Activated T-cell treated with anti-CD3 and anti-CD28 coated beads, Interleukin-2, amount 50 U/mL, for 24 hours (primary cell): ENCODE measurements around the gene LSG1.
"Not testable (repeated sequence)": the region's sequence is repeated elsewhere in the genome, so short reads cannot be mapped to it uniquely, and the experiment has no call there.

ENCODE experiments used
- DNase-seq: peaks from one replicate; pipeline ENCODE4 v3.0.0-alpha.2; 2020
- H3K27ac Mint-ChIP-seq: 2 replicates; pipeline ENCODE4 v1.8.0; 2020; ENCODE audit warnings: mild to moderate bottlenecking, mixed read lengths
- H3K27me3 Mint-ChIP-seq: 2 replicates; pipeline ENCODE4 v1.8.0; 2020; ENCODE audit warnings: mixed read lengths
- H3K36me3 Mint-ChIP-seq: 2 replicates; pipeline ENCODE4 v1.8.0; 2020; ENCODE audit warnings: low read depth, mixed read lengths
- H3K4me1 Mint-ChIP-seq: 2 replicates; pipeline ENCODE4 v1.8.0; 2020; ENCODE audit warnings: low read depth, mixed read lengths
- H3K4me3 Mint-ChIP-seq: 2 replicates; pipeline ENCODE4 v1.8.0; 2020; ENCODE audit warnings: mild to moderate bottlenecking, moderate library complexity, mixed read lengths
- H3K9me3 Mint-ChIP-seq: 2 replicates; pipeline ENCODE4 v1.8.0; 2020; ENCODE audit warnings: mixed read lengths

LSG1 gene

DNA sequence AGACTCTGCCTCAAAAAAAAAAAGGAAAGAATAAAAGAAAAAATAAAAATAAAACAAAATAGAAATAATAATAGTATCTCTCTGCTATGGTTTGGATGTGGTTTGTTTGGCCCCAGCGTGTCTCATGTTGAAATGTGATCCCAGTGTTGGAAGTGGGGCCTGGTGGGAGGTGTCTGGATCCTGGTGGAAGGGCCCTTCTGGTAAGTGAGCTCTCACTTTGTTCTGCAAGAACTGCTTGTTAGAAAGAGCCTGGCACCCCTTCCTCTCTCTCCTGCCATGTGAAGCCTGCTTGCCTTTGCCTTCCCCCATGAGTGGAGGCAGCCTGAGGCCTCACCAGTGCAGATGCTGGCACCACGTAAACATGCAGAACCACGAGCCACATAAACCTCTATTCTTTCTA lies 65.0 kb downstream of the LSG1 start:
- no peaks in the 10 kb centered on the region for H3K27me3 Mint-ChIP-seq
- no peaks in the 10 kb centered on the region for H3K9me3 Mint-ChIP-seq
- H3K4me3 Mint-ChIP-seq, result no peak overlapping the region
- H3K27ac Mint-ChIP-seq, result no peak overlapping the region
- no peaks in the 10 kb centered on the region for H3K36me3 Mint-ChIP-seq
- DNase-seq, result no peak
- H3K4me1 Mint-ChIP-seq, result no peaks in the 10 kb centered on the region

DNA sequence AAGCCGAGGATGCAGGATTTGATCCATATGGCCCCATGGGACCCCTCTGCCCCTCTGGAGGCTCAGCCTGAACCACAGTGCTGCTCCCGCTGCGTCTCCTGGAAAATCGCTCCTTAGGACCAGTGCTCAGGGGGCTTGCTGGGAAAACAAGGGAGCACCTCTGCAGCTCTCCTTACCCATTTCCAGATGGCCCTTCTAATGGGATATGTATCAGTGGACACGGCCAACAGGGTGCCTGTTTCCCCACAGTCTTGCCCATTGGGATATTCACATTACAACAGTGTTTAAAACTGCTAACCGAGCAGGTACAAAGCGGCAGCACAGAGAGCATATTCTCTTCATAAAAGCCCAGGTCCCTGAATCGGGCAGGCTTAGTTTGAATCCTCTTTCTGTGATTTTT lies 65.8 kb downstream of the LSG1 start:
- no peaks in the 10 kb centered on the region for H3K27me3 Mint-ChIP-seq
- no peak overlapping the region for H3K4me3 Mint-ChIP-seq
- H3K4me1 Mint-ChIP-seq, result no peaks in the 10 kb centered on the region
- H3K27ac Mint-ChIP-seq, result no peak overlapping the region
- no peak for DNase-seq
- H3K36me3 Mint-ChIP-seq, result no peaks in the 10 kb centered on the region
- H3K9me3 Mint-ChIP-seq, result no peaks in the 10 kb centered on the region

DNA sequence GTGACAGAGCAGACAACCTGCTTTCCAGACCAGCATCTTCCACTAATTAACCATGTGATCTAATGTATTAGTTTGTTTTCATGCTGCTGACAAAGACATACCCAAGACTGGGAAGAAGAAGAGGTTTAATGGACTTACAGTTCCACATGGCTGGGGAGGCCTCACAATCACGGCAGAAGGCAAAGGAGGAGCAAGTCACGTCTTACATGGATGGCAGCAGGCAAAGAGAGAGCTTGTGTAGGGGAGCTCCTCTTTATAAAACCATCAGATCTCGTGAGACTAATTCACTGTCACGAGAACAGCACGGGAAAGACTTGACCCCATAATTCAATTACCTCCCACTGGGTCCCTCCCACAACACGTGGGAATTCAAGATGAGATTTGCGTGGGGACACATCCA lies 66.7 kb downstream of the LSG1 start:
- H3K27ac Mint-ChIP-seq, result not testable (repeated sequence)

DNA sequence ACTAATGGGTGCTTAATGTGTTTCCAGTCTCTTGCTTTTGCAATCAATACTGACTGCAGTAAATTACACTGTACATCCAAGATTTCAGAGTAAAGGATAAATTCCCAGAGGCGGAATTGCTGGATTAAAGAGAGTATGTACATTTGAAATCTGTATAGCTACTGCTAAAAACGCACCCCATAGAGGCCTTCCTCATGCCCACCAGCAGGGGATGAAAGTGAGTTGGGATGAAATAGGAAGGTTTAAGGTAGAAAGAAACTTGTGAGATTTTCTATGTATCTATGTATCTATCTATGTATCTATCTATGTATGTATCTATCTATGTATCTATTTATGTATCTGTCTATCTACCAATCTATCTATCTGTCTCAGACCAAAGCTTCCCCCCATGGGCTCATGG lies 67.2 kb downstream of the LSG1 start:
- no peaks in the 10 kb centered on the region for H3K27me3 Mint-ChIP-seq
- H3K4me1 Mint-ChIP-seq, result no peaks in the 10 kb centered on the region
- no peak overlapping the region for H3K27ac Mint-ChIP-seq
- no peak overlapping the region for H3K4me3 Mint-ChIP-seq
- no peaks in the 10 kb centered on the region for H3K36me3 Mint-ChIP-seq
- DNase-seq, result no peak
- no peaks in the 10 kb centered on the region for H3K9me3 Mint-ChIP-seq

More for the DNA sequence above, 66.7 kb downstream of the LSG1 start:
- H3K9me3 Mint-ChIP-seq, H3K4me1 Mint-ChIP-seq, H3K27me3 Mint-ChIP-seq, H3K36me3 Mint-ChIP-seq, H3K4me3 Mint-ChIP-seq, DNase-seq: not testable (repeated sequence)

DNA sequence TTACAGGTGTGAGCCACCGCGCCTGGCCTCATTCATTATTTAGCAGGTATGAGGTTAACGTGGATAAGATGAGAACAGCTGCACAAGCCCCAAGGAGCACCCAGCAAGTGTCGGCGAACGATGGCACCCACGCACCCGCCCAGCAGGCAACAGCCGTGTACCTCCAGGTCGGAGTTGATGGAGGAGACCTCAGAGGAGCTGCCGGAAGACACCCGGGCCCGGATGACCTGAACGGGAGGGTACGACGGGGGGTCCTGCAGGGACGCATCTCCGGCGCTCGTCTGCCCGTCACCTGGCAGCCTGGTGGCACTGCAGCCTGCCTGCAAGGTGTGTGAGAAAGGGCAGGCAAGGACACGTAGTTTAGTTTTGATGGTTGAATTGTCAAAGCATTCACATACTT lies 67.9 kb downstream of the LSG1 start:
- H3K4me1 Mint-ChIP-seq, result no peaks in the 10 kb centered on the region
- H3K36me3 Mint-ChIP-seq, result no peaks in the 10 kb centered on the region
- H3K4me3 Mint-ChIP-seq, result no peak overlapping the region
- no peaks in the 10 kb centered on the region for H3K9me3 Mint-ChIP-seq
- no peak for DNase-seq
- H3K27ac Mint-ChIP-seq, result no peak overlapping the region
- no peaks in the 10 kb centered on the region for H3K27me3 Mint-ChIP-seq

DNA sequence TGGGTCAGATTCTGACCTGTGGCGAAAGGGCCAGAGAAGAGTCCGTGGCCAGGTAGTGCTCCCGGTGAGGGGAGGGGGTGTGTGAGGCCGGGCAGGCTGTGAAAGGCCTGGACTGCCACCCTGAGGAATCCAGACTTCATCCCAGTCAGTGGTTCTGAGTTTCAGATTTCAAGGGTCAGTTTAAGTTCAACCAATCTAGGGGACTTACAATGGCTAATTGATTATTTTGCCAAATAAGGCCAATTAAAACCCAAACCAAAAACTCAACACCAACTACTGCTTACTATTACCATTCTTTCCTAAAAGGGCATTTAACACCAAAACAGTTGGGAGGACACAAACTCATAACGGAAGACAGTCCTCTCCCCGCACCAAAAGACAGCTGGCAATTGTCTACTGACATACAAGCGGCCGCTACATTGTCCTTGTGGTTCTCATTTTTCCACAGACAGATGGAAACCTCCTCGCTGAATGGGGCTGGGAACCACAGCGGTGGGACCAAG lies 69.3 kb downstream of the LSG1 start:
- H3K4me1 Mint-ChIP-seq, result no peaks in the 10 kb centered on the region
- H3K27me3 Mint-ChIP-seq, result no peaks in the 10 kb centered on the region
- no peaks in the 10 kb centered on the region for H3K9me3 Mint-ChIP-seq
- no peak overlapping the region for H3K4me3 Mint-ChIP-seq
- DNase-seq, result no peak
- H3K27ac Mint-ChIP-seq, result no peak overlapping the region
- no peaks in the 10 kb centered on the region for H3K36me3 Mint-ChIP-seq

DNA sequence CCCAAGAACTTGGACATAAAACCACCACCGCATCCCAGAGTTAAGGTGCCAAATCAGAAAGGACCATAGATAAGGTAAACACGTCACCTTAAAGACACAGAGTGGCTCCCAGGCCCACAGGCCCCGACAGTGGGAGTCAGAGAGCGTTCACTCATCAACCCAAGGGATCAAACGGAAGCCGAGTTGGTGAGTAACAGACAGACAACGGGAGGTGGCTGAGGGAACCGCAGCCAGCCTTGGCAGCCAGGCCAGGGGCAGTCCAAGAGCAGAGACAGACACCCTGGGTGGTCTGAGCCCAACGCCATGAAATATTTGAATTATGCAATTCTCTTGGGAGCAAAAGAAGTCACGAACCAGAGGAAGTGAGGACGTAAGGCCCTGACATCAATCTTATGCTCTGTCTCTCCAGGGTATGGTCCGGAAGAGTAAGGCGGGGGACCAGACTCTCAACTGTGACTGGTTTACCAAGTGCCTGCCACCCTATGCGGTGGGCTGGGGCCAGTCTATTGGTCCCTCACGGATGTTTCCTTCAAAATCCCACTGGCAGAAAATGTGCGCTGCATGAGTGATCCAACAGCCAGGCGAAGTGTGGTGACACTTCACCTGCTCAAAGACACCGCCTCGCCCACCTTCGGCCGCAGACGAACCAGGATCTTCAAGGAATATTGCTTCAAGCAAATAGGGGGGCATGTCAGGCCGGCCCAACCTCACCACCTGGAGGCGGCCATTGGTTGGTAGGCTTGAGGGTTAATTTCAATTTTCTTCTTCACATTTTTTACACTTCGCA lies 73.0 kb downstream of the LSG1 start:
- H3K27me3 Mint-ChIP-seq, result no peaks in the 10 kb centered on the region
- no peak for DNase-seq

DNA sequence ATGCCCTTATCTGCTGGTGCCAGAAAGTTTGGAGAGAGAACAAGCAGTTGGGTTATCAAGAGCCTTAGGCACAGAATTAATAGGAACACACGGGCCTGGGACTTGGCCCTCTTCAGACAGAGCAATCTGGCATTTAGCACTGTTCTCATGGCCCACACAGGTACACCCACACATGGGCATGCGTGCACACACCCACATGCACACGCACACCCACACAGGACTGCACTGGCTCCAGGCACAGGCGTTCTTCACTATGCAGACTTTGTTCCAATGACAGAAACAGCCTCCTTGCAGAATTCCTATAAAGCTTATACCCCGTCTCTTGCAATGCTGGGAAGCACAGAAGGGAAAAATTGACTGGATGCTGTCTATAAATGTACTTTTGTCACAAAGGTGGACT lies 75.1 kb downstream of the LSG1 start:
- DNase-seq, result no peak
- H3K27me3 Mint-ChIP-seq, result no peaks in the 10 kb centered on the region
- H3K36me3 Mint-ChIP-seq, result no peaks in the 10 kb centered on the region
- H3K27ac Mint-ChIP-seq, result no peak overlapping the region
- no peak overlapping the region for H3K4me3 Mint-ChIP-seq
- H3K9me3 Mint-ChIP-seq, result no peaks in the 10 kb centered on the region
- peaks cover 4% of the 10 kb centered on the region for H3K4me1 Mint-ChIP-seq

More for the DNA sequence above, 73.0 kb downstream of the LSG1 start:
- H3K27ac Mint-ChIP-seq, result no peak overlapping the region
- peaks cover 4% of the 10 kb centered on the region for H3K4me1 Mint-ChIP-seq
- H3K9me3 Mint-ChIP-seq, result no peaks in the 10 kb centered on the region
- no peaks in the 10 kb centered on the region for H3K36me3 Mint-ChIP-seq
- no peak overlapping the region for H3K4me3 Mint-ChIP-seq

DNA sequence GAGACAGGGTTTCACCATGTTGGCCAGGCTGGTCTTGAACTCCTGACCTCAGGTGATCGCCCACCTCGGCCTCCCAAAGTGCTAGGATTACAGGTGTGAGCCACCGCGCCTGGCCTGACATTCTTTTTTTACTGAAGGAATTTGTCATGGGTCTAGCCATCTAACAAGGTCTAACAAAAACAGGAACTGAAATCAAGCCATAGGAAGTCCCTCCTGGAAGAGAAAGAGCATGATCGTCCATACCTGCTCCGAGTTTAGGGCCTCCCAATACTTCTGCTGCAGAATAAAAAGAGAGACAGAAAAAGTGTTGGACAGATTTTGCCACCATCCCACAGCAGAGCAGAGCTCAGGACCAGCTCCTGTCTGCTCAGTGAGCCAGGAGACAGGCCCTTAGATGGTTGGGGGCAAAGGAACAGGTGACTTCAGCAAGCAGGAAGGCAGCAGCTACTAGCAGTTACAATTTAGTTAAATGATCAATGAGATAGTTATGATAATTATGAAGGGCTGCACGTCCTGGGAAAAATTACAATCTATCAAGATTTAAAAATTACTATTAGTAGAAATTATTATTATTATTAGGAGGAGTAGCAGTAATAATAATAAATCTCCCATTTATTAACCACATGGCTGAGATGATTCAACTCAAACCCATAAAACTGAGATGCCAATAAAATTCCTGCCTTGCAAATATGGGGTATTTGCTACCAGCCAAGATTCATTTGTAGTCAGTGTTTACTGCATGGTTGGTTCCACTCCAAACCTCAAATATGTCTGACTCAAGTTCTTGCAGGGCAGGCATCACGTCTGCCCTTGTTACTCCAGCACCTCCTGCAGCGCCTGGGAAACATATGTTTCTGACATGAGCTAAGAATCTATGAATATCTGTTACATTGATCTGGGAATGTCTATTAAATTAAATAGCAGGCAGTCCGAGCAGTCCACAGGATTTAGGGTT lies 78.9 kb downstream of the LSG1 start:
- H3K36me3 Mint-ChIP-seq, result no peaks in the 10 kb centered on the region
- no peak overlapping the region for H3K27ac Mint-ChIP-seq
- peaks cover 4% of the 10 kb centered on the region for H3K4me1 Mint-ChIP-seq
- no peak overlapping the region for H3K4me3 Mint-ChIP-seq
- H3K27me3 Mint-ChIP-seq, result no peaks in the 10 kb centered on the region
- DNase-seq, result no peak
- no peaks in the 10 kb centered on the region for H3K9me3 Mint-ChIP-seq
